Measurements from ENCODE around the gene MYO5A. TPM values are rescaled to one million over a fixed set of nuclear protein-coding genes. Genes with fewer than 3 reads are reported as not detected.
"Not testable (repeated sequence)": the region's sequence is repeated elsewhere in the genome, so short reads cannot be mapped to it uniquely, and the experiment has no call there.

The MYO5A gene
- total RNA-seq, 2 experiments from 2014 or later, result 19.2 to 22.6 TPM

- intact Hi-C loops (cut with micrococcal nuclease), result loop anchor here (10.0 kb wide), 1 partner anchor 116 kb away; no protein-coding TSS in a partner anchor
- ATAC-seq, result peak; percentile 82
- peak; percentile 90 for DNase-seq
- TF ChIP-seq, protein P1, sequence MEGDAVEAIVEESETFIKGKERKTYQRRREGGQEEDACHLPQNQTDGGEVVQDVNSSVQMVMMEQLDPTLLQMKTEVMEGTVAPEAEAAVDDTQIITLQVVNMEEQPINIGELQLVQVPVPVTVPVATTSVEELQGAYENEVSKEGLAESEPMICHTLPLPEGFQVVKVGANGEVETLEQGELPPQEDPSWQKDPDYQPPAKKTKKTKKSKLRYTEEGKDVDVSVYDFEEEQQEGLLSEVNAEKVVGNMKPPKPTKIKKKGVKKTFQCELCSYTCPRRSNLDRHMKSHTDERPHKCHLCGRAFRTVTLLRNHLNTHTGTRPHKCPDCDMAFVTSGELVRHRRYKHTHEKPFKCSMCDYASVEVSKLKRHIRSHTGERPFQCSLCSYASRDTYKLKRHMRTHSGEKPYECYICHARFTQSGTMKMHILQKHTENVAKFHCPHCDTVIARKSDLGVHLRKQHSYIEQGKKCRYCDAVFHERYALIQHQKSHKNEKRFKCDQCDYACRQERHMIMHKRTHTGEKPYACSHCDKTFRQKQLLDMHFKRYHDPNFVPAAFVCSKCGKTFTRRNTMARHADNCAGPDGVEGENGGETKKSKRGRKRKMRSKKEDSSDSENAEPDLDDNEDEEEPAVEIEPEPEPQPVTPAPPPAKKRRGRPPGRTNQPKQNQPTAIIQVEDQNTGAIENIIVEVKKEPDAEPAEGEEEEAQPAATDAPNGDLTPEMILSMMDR (IDR thresholded peaks at IDR 0.05), result no peak
- ChIA-PET POLR2A (interaction anchor here (0.6 to 1.6 kb wide), 6 partner anchors 9 to 317 kb away, joined by 3 to 5 read pairs (median 3); no protein-coding TSS in a partner anchor), CTCF (interaction anchor here (1.0 to 1.2 kb wide), 2 partner anchors 41 to 105 kb away, joined by 3 read pairs; partner anchors contain the start of gene MYO5A)
- Mint-ChIP-seq H3K4me1 (ENCODE audit: low read depth) (peaks cover 29% of the 10 kb centered on the region), H3K27me3 (no peaks in the 10 kb centered on the region), H3K9me3 (peaks cover 2% of the 10 kb centered on the region), H3K27ac (peak within 1 kb of the TSS; percentile 98), H3K4me3 (peak within 1 kb of the TSS; percentile 95), H3K36me3 (ENCODE audit: low read depth) (peaks cover 25% of the 10 kb centered on the region)
Measured at GRCh38 chr15:52568601-52569585, 40.2 kb upstream of the MYO5A start, which contains the start of gene ARPP19. Gene ARPP19 (minus strand): TSS chr15:52569030. CDS start chr15:52568892, 138 bp downstream.

DNA sequence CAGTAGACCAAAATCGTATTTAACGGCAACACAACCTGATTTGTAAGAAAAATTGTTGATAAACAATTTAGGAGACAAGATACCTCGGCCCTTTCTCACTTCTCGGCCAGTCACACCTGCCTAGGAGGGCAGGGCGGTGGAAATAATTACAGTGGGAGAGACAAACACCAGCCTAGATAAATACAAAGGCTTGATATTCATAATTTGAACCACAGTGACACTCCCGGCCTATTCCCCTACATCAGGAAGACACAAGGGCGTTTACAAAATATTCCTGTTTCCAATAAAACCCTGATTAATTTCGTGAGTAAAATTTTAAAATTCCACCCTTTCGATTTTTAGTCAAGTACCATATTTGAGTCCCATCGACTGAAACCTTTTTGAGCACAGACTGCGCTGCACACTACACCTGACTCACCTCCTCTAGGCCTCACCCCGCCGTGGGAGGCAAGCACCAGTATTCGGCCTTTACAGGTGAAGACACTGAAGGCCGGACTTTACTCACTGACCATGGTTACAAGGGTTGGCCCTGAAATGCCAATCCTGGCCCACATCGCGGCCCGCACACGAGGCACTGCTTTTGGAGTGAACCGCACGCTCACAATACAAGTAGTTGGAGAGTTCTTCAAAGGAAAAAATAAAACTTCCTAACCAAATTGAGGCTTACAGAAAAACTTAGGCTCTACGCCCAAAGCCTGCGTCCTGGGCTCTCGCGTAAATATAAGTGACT is 39.4 kb upstream of the MYO5A start:
- CTCF ChIA-PET, result interaction anchor here (1.0 to 1.2 kb wide), 2 partner anchors 40 to 106 kb away, joined by 3 read pairs; partner anchors contain the start of gene MYO5A
- DNase-seq, result peak; percentile 70
- Mint-ChIP-seq H3K4me1 (ENCODE audit: low read depth) (peaks cover 36% of the 10 kb centered on the region), H3K4me3 (peak overlapping the region; percentile 95), H3K9me3 (no peaks in the 10 kb centered on the region), H3K27me3 (no peaks in the 10 kb centered on the region), H3K27ac (peak overlapping the region; percentile 98), H3K36me3 (ENCODE audit: low read depth) (peaks cover 25% of the 10 kb centered on the region)
- TF ChIP-seq, protein P1 (IDR thresholded peaks at IDR 0.05), result no peak
- ATAC-seq, result peak; percentile 48
- intact Hi-C loops (cut with micrococcal nuclease), result loop anchor here (10.0 kb wide), 1 partner anchor 117 kb away; no protein-coding TSS in a partner anchor
- POLR2A ChIA-PET, result interaction anchor here (0.6 to 0.9 kb wide), 2 partner anchors 115 to 316 kb away, joined by 3 read pairs; no protein-coding TSS in a partner anchor

DNA sequence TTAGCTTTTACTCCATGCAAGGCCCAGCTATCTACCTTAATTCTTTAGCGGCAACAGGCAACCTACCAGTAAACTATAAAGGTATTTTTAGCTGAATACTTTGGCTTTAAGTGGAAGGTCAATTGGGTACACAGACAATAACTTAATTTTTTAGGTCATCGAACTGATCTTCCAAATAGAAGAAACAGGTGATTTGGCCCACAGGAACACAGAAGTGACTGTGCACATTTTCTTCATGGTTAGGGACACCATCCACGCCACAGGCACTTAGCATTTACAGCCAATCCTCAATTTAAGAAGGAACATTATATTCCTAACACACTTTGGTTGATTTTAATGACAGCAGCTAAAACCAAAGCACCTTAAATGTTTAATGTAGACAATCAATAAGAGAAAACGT is 38.2 kb upstream of the MYO5A start:
- Mint-ChIP-seq H3K27me3 (no peaks in the 10 kb centered on the region), H3K4me1 (ENCODE audit: low read depth) (peaks cover 47% of the 10 kb centered on the region), H3K9me3 (no peaks in the 10 kb centered on the region), H3K27ac (no peak overlapping the region), H3K36me3 (ENCODE audit: low read depth) (peaks cover 28% of the 10 kb centered on the region), H3K4me3 (peak overlapping the region; percentile 95)
- ChIA-PET POLR2A (interaction anchor here (0.5 kb wide), 1 partner anchor 84 kb away, joined by 3 read pairs; no protein-coding TSS in a partner anchor), CTCF (interaction anchor here (1.3 to 2.1 kb wide), 3 partner anchors 9 to 310 kb away, joined by 4 to 7 read pairs (median 5); no protein-coding TSS in a partner anchor)
- TF ChIP-seq, protein P1 (IDR thresholded peaks at IDR 0.05), result no peak
- DNase-seq (no peak), ATAC-seq (no peak)
- intact Hi-C loops (cut with micrococcal nuclease), result loop anchor here (10.0 kb wide), 1 partner anchor 118 kb away; no protein-coding TSS in a partner anchor

DNA sequence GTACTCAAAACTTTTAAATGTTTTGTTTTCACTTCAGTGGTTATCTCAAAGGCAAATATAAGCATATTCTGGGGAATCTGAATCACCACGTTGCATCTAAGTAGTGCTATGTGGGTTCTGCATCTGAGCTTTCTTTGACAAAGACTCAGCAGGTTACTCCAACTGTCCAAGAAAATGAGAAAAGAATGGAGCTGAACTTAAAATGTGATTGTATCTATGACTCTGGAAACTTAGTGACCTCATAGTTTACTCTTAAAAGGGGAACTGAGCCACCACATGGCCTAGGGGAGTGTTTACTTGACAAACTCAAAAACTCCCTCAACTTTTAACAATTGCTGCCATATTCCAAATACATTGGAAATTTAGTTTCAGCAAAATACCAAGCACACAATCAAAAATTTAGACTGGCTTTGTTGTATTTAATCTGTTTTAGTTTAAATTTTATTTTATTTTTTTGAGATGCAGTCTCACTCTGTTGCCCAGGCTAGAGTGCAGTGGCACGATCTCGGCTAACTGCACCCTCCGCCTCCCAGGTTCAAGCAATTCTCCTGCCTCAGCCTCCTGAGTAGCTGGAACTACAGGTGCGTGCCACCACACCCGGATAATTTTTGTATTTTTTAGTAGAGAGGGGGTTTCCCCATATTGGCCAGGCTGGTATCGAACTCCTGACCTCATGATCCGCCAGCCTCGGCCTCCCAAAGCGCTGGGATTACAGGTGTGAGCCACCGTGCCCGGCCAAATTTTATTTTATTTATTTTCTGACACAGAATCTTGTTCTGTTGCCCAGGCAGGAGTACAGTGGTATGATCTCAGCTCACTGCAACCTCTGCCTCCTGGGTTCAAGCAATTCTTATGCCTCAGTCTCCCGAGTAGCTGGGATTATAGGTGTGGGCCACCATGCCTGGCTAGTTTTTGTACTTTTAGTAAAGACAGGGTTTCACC is 37.0 kb upstream of the MYO5A start:
- not testable (repeated sequence) for ATAC-seq, H3K27me3 Mint-ChIP-seq, DNase-seq, H3K9me3 Mint-ChIP-seq
- H3K27ac Mint-ChIP-seq, result peak overlapping the region; percentile 46
- intact Hi-C loops (cut with micrococcal nuclease), result loop anchor here (10.0 kb wide), 1 partner anchor 119 kb away; no protein-coding TSS in a partner anchor
- peak overlapping the region; percentile 12 for H3K4me3 Mint-ChIP-seq
- ChIA-PET POLR2A (interaction anchor here (0.6 kb wide), 1 partner anchor 166 kb away, joined by 3 read pairs; no protein-coding TSS in a partner anchor), CTCF (interaction anchor here (0.9 to 2.1 kb wide), 3 partner anchors 17 to 309 kb away, joined by 3 to 7 read pairs (median 4); no protein-coding TSS in a partner anchor)
- H3K36me3 Mint-ChIP-seq (ENCODE audit: low read depth), result peaks cover 31% of the 10 kb centered on the region
- peaks cover 57% of the 10 kb centered on the region for H3K4me1 Mint-ChIP-seq (ENCODE audit: low read depth)

All from activated CD8-positive, alpha-beta T cell treated with anti-CD3 and anti-CD28 coated beads for 36 hours (primary cell).